ENCODE data around the gene PPIL6.

GRCh38 chr6:109471105-109471810 is 30.8 kb upstream of the PPIL6 start:
- TF ChIP-seq EZH2 (IDR thresholded peaks at IDR 0.05; ENCODE audit: low read length, unreplicated experiment): no peak
- TF ChIP-seq, protein P1, sequence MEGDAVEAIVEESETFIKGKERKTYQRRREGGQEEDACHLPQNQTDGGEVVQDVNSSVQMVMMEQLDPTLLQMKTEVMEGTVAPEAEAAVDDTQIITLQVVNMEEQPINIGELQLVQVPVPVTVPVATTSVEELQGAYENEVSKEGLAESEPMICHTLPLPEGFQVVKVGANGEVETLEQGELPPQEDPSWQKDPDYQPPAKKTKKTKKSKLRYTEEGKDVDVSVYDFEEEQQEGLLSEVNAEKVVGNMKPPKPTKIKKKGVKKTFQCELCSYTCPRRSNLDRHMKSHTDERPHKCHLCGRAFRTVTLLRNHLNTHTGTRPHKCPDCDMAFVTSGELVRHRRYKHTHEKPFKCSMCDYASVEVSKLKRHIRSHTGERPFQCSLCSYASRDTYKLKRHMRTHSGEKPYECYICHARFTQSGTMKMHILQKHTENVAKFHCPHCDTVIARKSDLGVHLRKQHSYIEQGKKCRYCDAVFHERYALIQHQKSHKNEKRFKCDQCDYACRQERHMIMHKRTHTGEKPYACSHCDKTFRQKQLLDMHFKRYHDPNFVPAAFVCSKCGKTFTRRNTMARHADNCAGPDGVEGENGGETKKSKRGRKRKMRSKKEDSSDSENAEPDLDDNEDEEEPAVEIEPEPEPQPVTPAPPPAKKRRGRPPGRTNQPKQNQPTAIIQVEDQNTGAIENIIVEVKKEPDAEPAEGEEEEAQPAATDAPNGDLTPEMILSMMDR (conservative IDR thresholded peaks at IDR 0.05; ENCODE audit: low read depth, low read length): no peak
